Gastroesophageal sphincter (tissue), 3 donors: ENCODE results near the gene EPHB3.

Source experiments
- EP300 ChIP-seq: sonication (generic); formaldehyde crosslinking; IDR thresholded peaks from one replicate; pipeline ENCODE4 v1.6.1; 2017; ENCODE audit warnings: antibody characterized with exemption, mild to moderate bottlenecking
- POLR2AphosphoS5 ChIP-seq: sonication (generic); formaldehyde crosslinking; IDR thresholded peaks from one replicate; pipeline ENCODE4 v1.6.1; 2017; ENCODE audit warnings: antibody characterized with exemption
- TF ChIP-seq, protein P1 (sequence below), 4 experiments: fragments of 200-600 bp in 2 of 4; fragments of 450-650 bp in 2 of 4; sonication (generic) in 1 of 4; IDR thresholded peaks; one replicate each; pipeline ENCODE4 v1.5.1; 2017 to 2019; ENCODE audit warnings: antibody characterized with exemption in 4 of 4, mild to moderate bottlenecking in 2 of 4, moderate library complexity in 2 of 4

DNA sequence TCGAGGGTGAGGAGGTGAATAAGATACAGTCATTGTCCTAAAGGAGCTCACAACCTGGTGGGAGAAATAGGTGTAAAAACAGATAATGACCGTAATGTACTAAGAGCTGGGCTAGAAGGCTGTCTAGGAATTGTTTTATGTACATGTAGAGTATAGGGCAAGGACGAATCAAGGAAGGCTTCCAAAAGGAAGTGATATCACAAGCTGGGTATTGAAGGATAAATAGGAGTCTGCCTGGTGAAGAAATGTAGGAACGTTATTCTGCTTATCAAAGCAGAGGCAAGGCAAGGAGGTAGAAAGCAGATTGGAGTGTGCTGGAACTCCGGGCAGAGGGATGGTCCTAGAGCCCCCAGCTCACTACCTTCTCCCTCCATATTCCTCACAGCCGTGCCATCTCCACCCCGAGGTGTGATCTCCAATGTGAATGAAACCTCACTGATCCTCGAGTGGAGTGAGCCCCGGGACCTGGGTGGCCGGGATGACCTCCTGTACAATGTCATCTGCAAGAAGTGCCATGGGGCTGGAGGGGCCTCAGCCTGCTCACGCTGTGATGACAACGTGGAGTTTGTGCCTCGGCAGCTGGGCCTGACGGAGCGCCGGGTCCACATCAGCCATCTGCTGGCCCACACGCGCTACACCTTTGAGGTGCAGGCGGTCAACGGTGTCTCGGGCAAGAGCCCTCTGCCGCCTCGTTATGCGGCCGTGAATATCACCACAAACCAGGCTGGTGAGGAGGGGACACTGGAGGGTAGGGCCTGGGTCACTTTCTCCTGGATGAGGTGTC, 15.1 kb downstream of the EPHB3 start:
- TF ChIP-seq, protein P1, sequence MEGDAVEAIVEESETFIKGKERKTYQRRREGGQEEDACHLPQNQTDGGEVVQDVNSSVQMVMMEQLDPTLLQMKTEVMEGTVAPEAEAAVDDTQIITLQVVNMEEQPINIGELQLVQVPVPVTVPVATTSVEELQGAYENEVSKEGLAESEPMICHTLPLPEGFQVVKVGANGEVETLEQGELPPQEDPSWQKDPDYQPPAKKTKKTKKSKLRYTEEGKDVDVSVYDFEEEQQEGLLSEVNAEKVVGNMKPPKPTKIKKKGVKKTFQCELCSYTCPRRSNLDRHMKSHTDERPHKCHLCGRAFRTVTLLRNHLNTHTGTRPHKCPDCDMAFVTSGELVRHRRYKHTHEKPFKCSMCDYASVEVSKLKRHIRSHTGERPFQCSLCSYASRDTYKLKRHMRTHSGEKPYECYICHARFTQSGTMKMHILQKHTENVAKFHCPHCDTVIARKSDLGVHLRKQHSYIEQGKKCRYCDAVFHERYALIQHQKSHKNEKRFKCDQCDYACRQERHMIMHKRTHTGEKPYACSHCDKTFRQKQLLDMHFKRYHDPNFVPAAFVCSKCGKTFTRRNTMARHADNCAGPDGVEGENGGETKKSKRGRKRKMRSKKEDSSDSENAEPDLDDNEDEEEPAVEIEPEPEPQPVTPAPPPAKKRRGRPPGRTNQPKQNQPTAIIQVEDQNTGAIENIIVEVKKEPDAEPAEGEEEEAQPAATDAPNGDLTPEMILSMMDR (IDR thresholded peaks at IDR 0.05), result no peak
- TF ChIP-seq POLR2AphosphoS5 (no peak), EP300 (no peak)
